HCT116 (cell line): Measurements from ENCODE around the gene ATG4C. TPM values are rescaled to one million over a fixed set of nuclear protein-coding genes. Genes with fewer than 3 reads are reported as not detected.

Experiments
- ATAC-seq: fragments of 200-7000 bp; cut with Tn5 transposase; 2 replicates; pipeline ENCODE4 v1.9.1; 2020; ENCODE audit warnings: mild to moderate bottlenecking, moderate library complexity
- BruUV-seq: library from RNA; stranded (reverse); fragments of 400-500 nt; replicated peaks from 2 replicates; lab custom pipeline; 2021; lab: Mats Ljungman, UMichigan
- CTCF ChIA-PET: fragments of 300-600 bp; sonication (Branson Sonifier 250); formaldehyde crosslinking; loops from one replicate; lab custom pipeline; 2021; ENCODE audit warnings: antibody characterized with exemption; lab: Charles Lee
- POLR2A ChIA-PET: fragments of 300-600, 350-600 bp; sonication (Branson Sonifier 250); formaldehyde crosslinking; loops from one replicate; lab custom pipeline; 2021; ENCODE audit warnings: antibody characterized with exemption; lab: Charles Lee
- RAD21 ChIA-PET, 2 experiments: fragments of 300-600 bp; sonication (Branson Sonifier 250); formaldehyde crosslinking; loops; one replicate each; lab custom pipeline; 2023; ENCODE audit warnings: low total read pairs in 2 of 2; ENCODE audit not compliant: uncharacterized antibody in 2 of 2, unreplicated experiment in 2 of 2, low non-redundant PET in 1 of 2; lab: Charles Lee
- DNase-seq: peaks from one replicate; pipeline ENCODE4 v3.0.0-alpha.2; 2010; ENCODE audit warnings: low read depth, low spot score
- H2AFZ ChIP-seq: fragments of 200-600 bp; shearing (Covaris generic), sonication (generic); 2 replicates; pipeline ENCODE4 v1.6.1; 2017; ENCODE audit warnings: low read depth, mixed run types, mixed read lengths, antibody characterized with exemption, low read length; ENCODE audit not compliant: poor library complexity, severe bottlenecking
- H3K27ac ChIP-seq: 2 replicates; pipeline ENCODE4 v1.5.1; 2012; ENCODE audit warnings: low read depth, low read length
- H3K27me3 ChIP-seq: fragments of 200-600 bp; sonication (generic); 2 replicates; pipeline ENCODE4 v1.6.1; 2016; ENCODE audit warnings: mixed run types, low read length, mixed read lengths; ENCODE audit not compliant: insufficient read depth
- H3K36me3 ChIP-seq, 2 experiments: fragments of 200-500 bp in 1 of 2; fragments of 200-600 bp in 1 of 2; sonication (Bioruptor generic) in 1 of 2; sonication (generic) in 1 of 2; 2 replicates each; pipeline versions ENCODE4 v1.5.1 to v1.6.1; 2014 to 2016; ENCODE audit warnings: low read length in 2 of 2, inconsistent platforms in 1 of 2, mixed read lengths in 1 of 2, mixed run types in 1 of 2; ENCODE audit not compliant: insufficient read depth in 2 of 2, control insufficient read depth in 1 of 2
- H3K4me1 ChIP-seq, 2 experiments: fragments of 200-600 bp in 1 of 2; sonication (generic) in 1 of 2; 2 replicates each; pipeline versions ENCODE4 v1.5.1 to v1.6.1; 2012 to 2017; ENCODE audit warnings: low read length in 2 of 2, inconsistent platforms in 1 of 2, mild to moderate bottlenecking in 1 of 2, mixed read lengths in 1 of 2, mixed run types in 1 of 2, moderate library complexity in 1 of 2; ENCODE audit not compliant: insufficient read depth in 2 of 2, control insufficient read depth in 1 of 2
- H3K4me2 ChIP-seq: fragments of 200-600 bp; sonication (generic); 2 replicates; pipeline ENCODE4 v1.6.1; 2017; ENCODE audit warnings: mixed run types, low read length, mixed read lengths
- H3K4me3 ChIP-seq, 2 experiments: fragments of 200-600 bp in 1 of 2; sonication (generic) in 1 of 2; replicated peaks in 1 of 2; 2 replicates each; pipeline ENCODE4 v1.5.1; 2011 to 2016; ENCODE audit warnings: low read length in 2 of 2, control low read depth in 1 of 2, low read depth in 1 of 2, mild to moderate bottlenecking in 1 of 2, mixed read lengths in 1 of 2, mixed run types in 1 of 2
- H3K79me2 ChIP-seq: fragments of 200-600 bp; sonication (generic); 2 replicates; pipeline ENCODE4 v1.6.1; 2017; ENCODE audit warnings: mild to moderate bottlenecking, mixed run types, low read length, moderate library complexity, mixed read lengths; ENCODE audit not compliant: insufficient read depth
- H3K9ac ChIP-seq: fragments of 200-600 bp; sonication (generic); 2 replicates; pipeline ENCODE4 v1.6.1; 2016; ENCODE audit warnings: low read length, mixed read lengths
- H3K9me2 ChIP-seq: fragments of 200-600 bp; sonication (generic), shearing (Covaris generic); 2 replicates; pipeline ENCODE4 v1.6.1; 2017; ENCODE audit warnings: mixed run types, mild to moderate bottlenecking, moderate library complexity; ENCODE audit not compliant: insufficient read depth
- H3K9me3 ChIP-seq, 2 experiments: fragments of 200-500 bp in 1 of 2; fragments of 200-600 bp in 1 of 2; sonication (Bioruptor generic) in 1 of 2; sonication (generic) in 1 of 2; 2 replicates each; pipeline ENCODE4 v1.6.1; 2014 to 2017; ENCODE audit warnings: low read length in 2 of 2, mixed read lengths in 2 of 2, inconsistent platforms in 1 of 2, low read depth in 1 of 2, mild to moderate bottlenecking in 1 of 2, mixed run types in 1 of 2, moderate library complexity in 1 of 2; ENCODE audit not compliant: control insufficient read depth in 1 of 2, insufficient read depth in 1 of 2
- H4K20me1 ChIP-seq: fragments of 200-600 bp; sonication (generic), shearing (Covaris generic); 2 replicates; pipeline ENCODE4 v1.6.1; 2017; ENCODE audit warnings: mixed run types, mild to moderate bottlenecking, moderate library complexity; ENCODE audit not compliant: insufficient read depth
- CBX3 ChIP-seq: IDR thresholded peaks from 2 replicates; pipeline ENCODE4 v1.6.1; 2012; ENCODE audit warnings: low read depth
- CEBPB ChIP-seq: IDR thresholded peaks from 2 replicates; pipeline ENCODE4 v1.6.1; 2012; ENCODE audit warnings: low read depth
- CTCF ChIP-seq, 3 experiments: fragments of 200-600 bp in 1 of 3; sonication (generic) in 1 of 3; IDR thresholded peaks in 2 of 3; conservative IDR thresholded peaks in 1 of 3; 2 replicates each; pipeline ENCODE4 v1.5.1; 2012 to 2017; ENCODE audit warnings: low read depth in 2 of 3, low read length in 2 of 3, antibody characterized with exemption in 1 of 3, borderline replicate concordance in 1 of 3, control low read depth in 1 of 3, mild to moderate bottlenecking in 1 of 3, mixed read lengths in 1 of 3, mixed run types in 1 of 3, moderate library complexity in 1 of 3; ENCODE audit not compliant: insufficient read depth in 1 of 3
- EGR1 ChIP-seq: IDR thresholded peaks from 2 replicates; pipeline ENCODE4 v1.6.1; 2012; ENCODE audit warnings: low read depth
- ELF1 ChIP-seq: IDR thresholded peaks from 2 replicates; pipeline ENCODE4 v1.6.1; 2012; ENCODE audit warnings: low read depth, borderline replicate concordance
- EZH2phosphoT487 ChIP-seq: fragments of 200-600 bp; IDR thresholded peaks from 2 replicates; pipeline ENCODE4 v1.6.1; 2018; ENCODE audit warnings: antibody characterized with exemption, borderline replicate concordance
- FOSL1 ChIP-seq: IDR thresholded peaks from 2 replicates; pipeline ENCODE4 v1.6.1; 2012; ENCODE audit warnings: low read depth
- JUND ChIP-seq: IDR thresholded peaks from 2 replicates; pipeline ENCODE4 v1.6.1; 2012
- POLR2A ChIP-seq: IDR thresholded peaks from 2 replicates; pipeline ENCODE4 v1.7.0; 2011; ENCODE audit warnings: borderline replicate concordance; ENCODE audit not compliant: insufficient read depth, insufficient read length; ENCODE audit errors: extremely low read depth
- POLR2AphosphoS5 ChIP-seq: IDR thresholded peaks from 2 replicates; pipeline ENCODE4 v1.6.1; 2011; ENCODE audit warnings: mild to moderate bottlenecking, low read depth, low read length, moderate library complexity
- REST ChIP-seq: IDR thresholded peaks from 2 replicates; pipeline ENCODE4 v1.6.1; 2012; ENCODE audit warnings: low read depth
- SIN3A ChIP-seq: IDR thresholded peaks from 2 replicates; pipeline ENCODE4 v1.6.1; 2012; ENCODE audit warnings: low read depth
- SP1 ChIP-seq: IDR thresholded peaks from 2 replicates; pipeline ENCODE4 v1.6.1; 2012; ENCODE audit warnings: low read depth
- TCF7L2 ChIP-seq: IDR thresholded peaks from 2 replicates; pipeline ENCODE4 v1.7.0; 2011; ENCODE audit warnings: borderline replicate concordance, inconsistent platforms; ENCODE audit not compliant: insufficient read depth, insufficient read length; ENCODE audit errors: extremely low read depth
- ZFX ChIP-seq: fragments of 450-650 bp; IDR thresholded peaks from 2 replicates; pipeline ENCODE4 v1.6.1; 2017
- ZNF274 ChIP-seq: fragments of 200-500 bp; sonication (Bioruptor generic); IDR thresholded peaks from 2 replicates; pipeline ENCODE4 v1.6.1; 2014; ENCODE audit warnings: mild to moderate bottlenecking, low read depth, low read length, inconsistent platforms
- intact Hi-C: fragments of 100-400 bp; cut with micrococcal nuclease; formaldehyde crosslinking; loops from 2 replicates; pipeline ENCODE4 v1.10.0; 2022
- total RNA-seq: library from RNA; stranded (reverse); gene quantifications from one replicate; pipeline ENCODE4 v1.2.1, GENCODE V29; 2021; ENCODE audit not compliant: unreplicated experiment
- TF ChIP-seq, protein P1 (sequence below): IDR thresholded peaks from 2 replicates; pipeline ENCODE4 v1.6.1; 2012
- TF ChIP-seq, protein P2 (sequence below): IDR thresholded peaks from 2 replicates; pipeline ENCODE4 v1.6.1; 2012

The ATG4C gene
- total RNA-seq, 1 experiment from 2014 or later = 11.8 TPM

DNA sequence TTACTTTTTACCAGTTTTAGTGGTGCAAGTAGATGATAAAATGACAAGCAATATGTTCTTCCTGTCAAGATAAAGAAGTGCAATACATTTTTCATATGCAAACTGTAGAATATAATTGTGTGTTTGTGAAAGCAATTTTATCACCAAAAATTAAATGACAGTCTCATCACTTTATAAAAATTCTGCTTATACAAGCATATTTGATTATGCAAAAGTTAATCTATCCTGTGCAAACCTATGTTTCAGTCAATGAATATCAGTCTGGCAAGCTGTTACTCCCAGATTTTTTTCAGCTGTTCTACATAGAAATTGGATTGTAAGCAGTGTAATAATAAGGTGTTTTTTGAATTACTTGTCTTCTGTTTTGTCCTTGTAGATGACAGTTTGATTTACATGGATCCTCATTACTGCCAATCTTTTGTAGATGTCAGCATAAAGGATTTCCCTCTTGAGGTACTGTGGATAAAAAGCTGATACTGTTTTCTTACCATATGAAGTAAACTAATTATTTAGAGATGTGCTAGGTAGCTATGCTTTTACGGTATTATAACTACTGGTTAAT, 50.5 kb downstream of the ATG4C start:
- intact Hi-C loops = no loop called here
- Histone ChIP-seq H3K27me3 (no peaks in the 10 kb centered on the region), H3K79me2 (no peaks in the 10 kb centered on the region), H3K4me2 (no peak overlapping the region), H3K9me2 (no peaks in the 10 kb centered on the region), H3K9ac (no peak overlapping the region), H3K4me3 (no peak overlapping the region), H3K4me1 (no peaks in the 10 kb centered on the region), H3K27ac (no peak overlapping the region), H3K9me3 (no peaks in the 10 kb centered on the region)
- ChIA-PET CTCF (interaction anchor here (1.2 kb wide), 1 partner anchor 9 kb away, joined by 4 read pairs; no protein-coding TSS in a partner anchor), POLR2A (no interaction called here)
- BruUV-seq = no TSS peak
- no peak for DNase-seq
- ATAC-seq = no peak
- no peak for TF ChIP-seq TCF7L2
- TF ChIP-seq FOSL1 = no peak
- no peak for TF ChIP-seq ZNF274
- TF ChIP-seq POLR2AphosphoS5 = no peak
- TF ChIP-seq, protein P1, sequence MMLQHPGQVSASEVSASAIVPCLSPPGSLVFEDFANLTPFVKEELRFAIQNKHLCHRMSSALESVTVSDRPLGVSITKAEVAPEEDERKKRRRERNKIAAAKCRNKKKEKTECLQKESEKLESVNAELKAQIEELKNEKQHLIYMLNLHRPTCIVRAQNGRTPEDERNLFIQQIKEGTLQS = no peak
- TF ChIP-seq EZH2phosphoT487 = no peak
- TF ChIP-seq ZFX = no peak
- TF ChIP-seq, protein P2, sequence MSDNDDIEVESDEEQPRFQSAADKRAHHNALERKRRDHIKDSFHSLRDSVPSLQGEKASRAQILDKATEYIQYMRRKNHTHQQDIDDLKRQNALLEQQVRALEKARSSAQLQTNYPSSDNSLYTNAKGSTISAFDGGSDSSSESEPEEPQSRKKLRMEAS = no peak
- TF ChIP-seq JUND = no peak
- TF ChIP-seq CEBPB = no peak
- no peak for TF ChIP-seq POLR2A
- TF ChIP-seq REST = no peak
- no peak for TF ChIP-seq ELF1
- TF ChIP-seq SIN3A = no peak
- no peak for TF ChIP-seq CTCF (IDR thresholded peaks at IDR 0.05 in 2 of 3, conservative IDR thresholded peaks at IDR 0.05 in 1 of 3; ENCODE audit: borderline replicate concordance in 1 of 3, insufficient read depth in 1 of 3, low read depth in 2 of 3, low read length in 2 of 3)
- no peak for TF ChIP-seq CBX3
- no peak for TF ChIP-seq EGR1
- no peak for TF ChIP-seq SP1
- TF ChIP-seq, all 23 proteins: peak for 0
- Histone ChIP-seq H2AFZ (no peak overlapping the region), H3K36me3 (no peaks in the 10 kb centered on the region), H4K20me1 (no peaks in the 10 kb centered on the region)
- RAD21 ChIA-PET = no interaction called here
